ENCODE measurements around the gene SARDH. TPM values are rescaled to one million over a fixed set of nuclear protein-coding genes. Genes with fewer than 3 reads are reported as not detected.

The SARDH gene
- total RNA-seq, 2 experiments from 2014 or later, result 17.7 to 18.5 TPM

GRCh38 chr9:133707065-133707762 lies 30.9 kb downstream of the SARDH start:
- no peaks in the 10 kb centered on the region for H3K36me3 Mint-ChIP-seq (ENCODE audit: low read depth)
- peak in 2 of 14 experiments; percentile 4 to 13 for DNase-seq
- Histone ChIP-seq H3K27ac (ENCODE audit: low read depth in 1 of 2, low read length in 2 of 2) (peak overlapping the region in 1 of 2 donors; percentile 11), H3K4me1 (ENCODE audit: insufficient read depth, low read length) (peaks cover 76% of the 10 kb centered on the region), H3K9me3 (ENCODE audit: control insufficient read depth in 1 of 2, insufficient read depth in 1 of 2, low read length in 2 of 2) (peaks cover 0 to 6% of the 10 kb centered on the region in 2 experiments), H3K27me3 (ENCODE audit: control insufficient read depth in 1 of 2, insufficient read depth in 2 of 2, low read length in 2 of 2) (no peaks in the 10 kb centered on the region), H3K4me3 (ENCODE audit: low read length) (no peak overlapping the region), H3K36me3 (ENCODE audit: insufficient read depth, low read length) (no peaks in the 10 kb centered on the region)
- H3K4me3 Mint-ChIP-seq, result peak overlapping the region; percentile 4
- H3K27me3 Mint-ChIP-seq, result no peaks in the 10 kb centered on the region
- ChIA-PET POLR2A (no interaction called here), CTCF (no interaction called here)
- H3K4me1 Mint-ChIP-seq (ENCODE audit: low read depth), result peaks cover 54% of the 10 kb centered on the region
- no peak for TF ChIP-seq CTCF (IDR thresholded peaks at IDR 0.05)
- H3K27ac Mint-ChIP-seq, result peak overlapping the region; percentile 85
- H3K9me3 Mint-ChIP-seq, result no peaks in the 10 kb centered on the region
- ATAC-seq (ENCODE audit: poor library complexity), result no peak
- intact Hi-C loops (cut with DNase I, micrococcal nuclease), result loop anchor here in 1 of 2 experiments (5.0 kb wide), 1 partner anchor 95 kb away; no protein-coding TSS in a partner anchor

GRCh38 chr9:133706307-133707050 lies 31.7 kb downstream of the SARDH start:
- Mint-ChIP-seq H3K4me1 (ENCODE audit: low read depth) (peaks cover 61% of the 10 kb centered on the region), H3K4me3 (peak overlapping the region; percentile 30)
- H3K4me1 ChIP-seq (ENCODE audit: insufficient read depth, low read length), result peaks cover 81% of the 10 kb centered on the region

GRCh38 chr9:133705576-133705975 lies 32.6 kb downstream of the SARDH start:
- no peak for TF ChIP-seq CTCF (IDR thresholded peaks at IDR 0.05)
- ChIA-PET POLR2A (no interaction called here), CTCF (no interaction called here)
- Mint-ChIP-seq H3K27me3 (no peaks in the 10 kb centered on the region), H3K27ac (peak overlapping the region; percentile 85), H3K36me3 (ENCODE audit: low read depth) (no peaks in the 10 kb centered on the region), H3K4me1 (ENCODE audit: low read depth) (peaks cover 70% of the 10 kb centered on the region), H3K9me3 (no peaks in the 10 kb centered on the region), H3K4me3 (peak overlapping the region; percentile 39)
- intact Hi-C loops (cut with DNase I, micrococcal nuclease), result loop anchor here in 1 of 2 experiments (5.0 kb wide), 1 partner anchor 93 kb away; no protein-coding TSS in a partner anchor
- peak in 2 of 14 experiments; percentile 1 to 2 for DNase-seq
- no peak overlapping the region for H3K4me3 ChIP-seq (ENCODE audit: low read length)
- no peaks in the 10 kb centered on the region for H3K27me3 ChIP-seq (ENCODE audit: control insufficient read depth in 1 of 2, insufficient read depth in 2 of 2, low read length in 2 of 2)
- H3K4me1 ChIP-seq (ENCODE audit: insufficient read depth, low read length), result peaks cover 85% of the 10 kb centered on the region
- H3K9me3 ChIP-seq (ENCODE audit: control insufficient read depth in 1 of 2, insufficient read depth in 1 of 2, low read length in 2 of 2), result peaks cover 0 to 6% of the 10 kb centered on the region in 2 experiments
- H3K27ac ChIP-seq (ENCODE audit: low read depth in 1 of 2, low read length in 2 of 2), result no peak overlapping the region
- H3K36me3 ChIP-seq (ENCODE audit: insufficient read depth, low read length), result no peaks in the 10 kb centered on the region
- no peak for ATAC-seq (ENCODE audit: poor library complexity)

More at GRCh38 chr9:133706307-133707050, 31.7 kb downstream of the SARDH start:
- Histone ChIP-seq H3K27ac (ENCODE audit: low read depth in 1 of 2, low read length in 2 of 2) (no peak overlapping the region), H3K4me3 (ENCODE audit: low read length) (no peak overlapping the region), H3K9me3 (ENCODE audit: control insufficient read depth in 1 of 2, insufficient read depth in 1 of 2, low read length in 2 of 2) (peaks cover 0 to 6% of the 10 kb centered on the region in 2 experiments), H3K27me3 (ENCODE audit: control insufficient read depth in 1 of 2, insufficient read depth in 2 of 2, low read length in 2 of 2) (no peaks in the 10 kb centered on the region), H3K36me3 (ENCODE audit: insufficient read depth, low read length) (no peaks in the 10 kb centered on the region)
- TF ChIP-seq CTCF (IDR thresholded peaks at IDR 0.05), result no peak
- ATAC-seq (ENCODE audit: poor library complexity), result no peak
- ChIA-PET CTCF (no interaction called here), POLR2A (no interaction called here)
- DNase-seq, result peak in 4 of 14 experiments; percentile 1 to 17 (median 6)
- intact Hi-C loops (cut with DNase I, micrococcal nuclease), result loop anchor here in 1 of 2 experiments (5.0 kb wide), 1 partner anchor 94 kb away; no protein-coding TSS in a partner anchor
- H3K9me3 Mint-ChIP-seq, result no peaks in the 10 kb centered on the region
- H3K27ac Mint-ChIP-seq, result peak overlapping the region; percentile 85
- H3K27me3 Mint-ChIP-seq, result no peaks in the 10 kb centered on the region
- H3K36me3 Mint-ChIP-seq (ENCODE audit: low read depth), result no peaks in the 10 kb centered on the region

Measured in CD4-positive, alpha-beta T cell (primary cell).